Fibroblast of skin of right biceps (primary cell): ENCODE data around the gene TMEM14A.
A peak's percentile ranks its signal among the peaks of the same experiment; 100 is the strongest.
"Not testable (repeated sequence)": the region's sequence is repeated elsewhere in the genome, so short reads cannot be mapped to it uniquely, and the experiment has no call there.

Experiments used
- DNase-seq: peaks from one replicate; pipeline ENCODE4 v3.0.0-alpha.2; 2013

Gene TMEM14A

GRCh38 chr6:52704060-52704459 is 33.1 kb downstream of the TMEM14A start:
- no peak for DNase-seq

GRCh38 chr6:52704781-52705502 is 34.0 kb downstream of the TMEM14A start:
- not testable (repeated sequence) for DNase-seq

DNA sequence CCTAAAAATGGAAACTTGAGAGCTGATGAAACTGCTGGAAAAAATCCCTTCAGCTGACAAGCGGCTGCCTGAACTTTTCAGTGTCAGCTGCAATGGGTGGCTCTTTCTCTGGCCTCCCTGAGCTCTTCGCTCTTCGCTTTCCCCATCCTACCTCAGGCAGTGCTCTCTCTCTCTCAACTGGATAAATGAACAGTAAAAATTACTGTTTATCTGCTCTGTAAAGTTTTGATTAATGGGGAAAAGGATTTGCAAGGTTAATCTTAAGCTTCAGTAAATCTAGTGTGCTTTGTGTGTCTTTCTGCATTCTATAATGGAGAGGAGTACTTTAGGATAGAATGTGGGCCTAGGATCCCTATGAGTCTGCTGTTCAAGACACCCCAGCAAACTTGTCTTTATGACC is 35.1 kb downstream of the TMEM14A start:
- no peak for DNase-seq

DNA sequence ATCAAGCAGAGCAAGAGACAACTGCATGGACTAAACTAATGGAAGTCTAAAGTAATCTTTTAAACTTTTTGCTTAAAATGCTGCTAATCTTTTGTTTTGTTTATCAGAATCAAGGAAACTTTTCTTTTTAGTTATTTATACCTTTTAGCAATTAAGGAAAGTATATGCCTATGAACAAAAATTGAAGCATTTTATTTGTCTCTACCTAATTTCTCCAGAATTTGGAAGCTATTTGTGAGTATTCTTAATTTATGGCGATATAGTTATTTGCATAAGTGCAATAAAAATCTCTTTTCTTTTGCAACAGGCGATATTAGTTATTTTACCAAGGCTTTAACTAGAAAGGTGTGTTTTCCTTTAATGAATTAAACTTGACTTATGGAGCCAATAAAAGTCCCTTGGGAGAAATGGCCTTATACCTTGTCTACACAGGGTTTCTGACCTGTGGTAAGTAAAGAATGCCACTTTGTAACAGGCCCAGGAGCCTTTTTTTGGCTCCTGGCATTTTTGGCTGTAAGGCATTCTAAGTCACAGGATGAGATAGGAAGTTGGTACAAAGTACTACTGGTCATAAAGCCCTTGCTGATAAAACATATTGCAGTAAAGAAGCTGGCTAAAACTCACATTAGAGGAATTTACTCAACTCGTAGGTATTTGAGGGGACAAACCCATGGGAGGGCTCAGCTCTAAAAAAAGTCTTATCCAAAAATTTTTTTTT is 37.2 kb downstream of the TMEM14A start:
- DNase-seq = no peak

DNA sequence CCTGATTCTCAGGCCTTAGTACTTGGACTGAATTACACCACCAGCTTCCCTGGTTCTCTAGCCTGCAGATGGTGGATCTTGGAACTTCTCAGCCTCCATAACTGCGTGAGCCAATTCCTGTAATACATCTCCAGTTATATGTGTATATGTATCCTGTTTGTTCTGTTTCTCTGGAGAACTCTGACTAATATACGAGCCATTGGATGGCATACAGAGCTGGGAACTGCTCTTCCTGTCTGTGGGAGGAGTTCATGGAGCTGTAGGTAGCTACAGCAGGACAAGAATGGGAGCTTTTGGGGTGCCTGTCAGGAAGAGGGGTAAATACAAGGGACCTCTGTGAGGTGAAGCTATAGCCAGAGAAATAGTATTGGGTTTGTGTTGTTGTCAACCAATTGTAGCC is 41.2 kb downstream of the TMEM14A start:
- peak; percentile 14 for DNase-seq

DNA sequence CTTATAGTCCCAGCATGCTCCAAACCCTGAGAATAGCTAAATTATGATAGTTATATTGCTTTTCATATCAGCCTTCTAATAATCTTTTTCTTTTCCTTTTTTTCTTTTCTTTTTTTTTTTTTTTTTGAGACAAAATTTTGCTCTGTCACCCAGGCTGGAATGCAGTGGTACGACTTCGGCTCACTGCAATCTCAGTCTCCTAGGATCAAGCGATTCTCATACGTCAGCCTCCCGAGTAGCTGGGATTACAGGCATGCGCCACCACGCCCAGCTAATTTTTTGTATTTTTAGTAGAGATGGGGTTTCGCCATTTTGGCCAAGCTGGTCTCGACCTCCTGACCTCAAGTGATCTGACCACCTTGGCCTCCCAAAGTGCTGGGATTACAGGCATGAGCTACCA is 43.8 kb downstream of the TMEM14A start:
- DNase-seq = not testable (repeated sequence)

DNA sequence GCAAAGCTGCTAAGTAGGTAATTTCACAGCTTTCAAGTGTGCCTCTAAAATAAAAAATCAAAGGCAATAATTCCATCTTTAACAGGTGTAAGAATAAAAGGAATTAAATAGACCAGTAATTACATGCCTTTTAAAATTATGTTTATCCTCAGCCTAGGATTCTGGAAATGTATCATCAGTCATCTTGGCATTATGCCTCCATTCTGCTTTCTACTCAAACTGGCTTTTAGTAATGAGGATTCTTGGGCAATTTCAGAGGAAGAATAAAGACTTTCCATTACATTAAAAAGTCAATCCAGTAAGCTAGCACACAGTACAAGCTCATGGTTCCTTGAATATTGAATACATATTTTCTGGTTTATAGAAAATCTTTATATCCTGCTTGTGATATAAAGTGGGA is 47.6 kb downstream of the TMEM14A start:
- no peak for DNase-seq

DNA sequence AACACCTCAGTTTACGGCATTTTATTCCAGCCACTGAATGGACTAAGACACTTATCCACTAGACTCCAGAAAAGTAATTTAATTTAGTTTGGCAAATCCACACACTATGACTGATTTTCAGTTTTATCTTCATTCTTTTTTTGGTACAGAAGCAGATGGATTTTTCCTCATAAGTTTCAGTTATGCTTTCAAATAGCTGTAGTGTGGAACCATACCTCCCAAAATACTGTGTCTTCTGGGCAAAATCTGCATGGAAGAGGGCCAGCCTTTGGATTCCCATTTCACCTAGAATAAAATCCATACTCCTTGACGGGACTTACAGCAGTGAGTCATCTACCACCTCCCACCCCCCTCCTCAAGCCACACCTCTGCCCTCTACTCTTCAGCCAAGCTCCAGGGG is 49.4 kb downstream of the TMEM14A start:
- no peak for DNase-seq

DNA sequence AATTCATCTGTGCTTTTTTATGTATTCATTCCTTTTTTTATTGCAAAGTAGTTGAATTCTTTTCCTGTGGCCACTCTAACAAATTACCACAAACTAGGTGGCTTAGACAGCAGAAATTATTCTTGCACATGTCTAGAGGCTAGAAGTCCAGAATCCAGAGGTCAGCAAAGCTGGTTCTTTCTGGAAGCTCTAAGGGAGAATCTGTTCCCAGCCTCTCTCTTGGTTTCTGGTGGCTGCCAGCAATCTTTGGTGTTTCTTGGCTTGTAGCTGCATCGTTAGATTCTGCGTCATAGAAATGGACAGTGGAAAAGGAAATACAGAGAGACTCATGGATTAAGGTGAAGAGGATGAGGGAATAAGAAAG is 53.1 kb downstream of the TMEM14A start:
- DNase-seq = peak; percentile 33

- peak; percentile 75 for DNase-seq
These were observed 53.7 kb downstream of the TMEM14A start for GRCh38 chr6:52724406-52725121.

- no peak for DNase-seq
These were observed 54.2 kb downstream of the TMEM14A start for GRCh38 chr6:52725143-52725534.

- peak; percentile 28 for DNase-seq
These were observed 54.8 kb downstream of the TMEM14A start for GRCh38 chr6:52725535-52726192.

GRCh38 chr6:52726193-52726542 is 55.3 kb downstream of the TMEM14A start:
- no peak for DNase-seq

DNA sequence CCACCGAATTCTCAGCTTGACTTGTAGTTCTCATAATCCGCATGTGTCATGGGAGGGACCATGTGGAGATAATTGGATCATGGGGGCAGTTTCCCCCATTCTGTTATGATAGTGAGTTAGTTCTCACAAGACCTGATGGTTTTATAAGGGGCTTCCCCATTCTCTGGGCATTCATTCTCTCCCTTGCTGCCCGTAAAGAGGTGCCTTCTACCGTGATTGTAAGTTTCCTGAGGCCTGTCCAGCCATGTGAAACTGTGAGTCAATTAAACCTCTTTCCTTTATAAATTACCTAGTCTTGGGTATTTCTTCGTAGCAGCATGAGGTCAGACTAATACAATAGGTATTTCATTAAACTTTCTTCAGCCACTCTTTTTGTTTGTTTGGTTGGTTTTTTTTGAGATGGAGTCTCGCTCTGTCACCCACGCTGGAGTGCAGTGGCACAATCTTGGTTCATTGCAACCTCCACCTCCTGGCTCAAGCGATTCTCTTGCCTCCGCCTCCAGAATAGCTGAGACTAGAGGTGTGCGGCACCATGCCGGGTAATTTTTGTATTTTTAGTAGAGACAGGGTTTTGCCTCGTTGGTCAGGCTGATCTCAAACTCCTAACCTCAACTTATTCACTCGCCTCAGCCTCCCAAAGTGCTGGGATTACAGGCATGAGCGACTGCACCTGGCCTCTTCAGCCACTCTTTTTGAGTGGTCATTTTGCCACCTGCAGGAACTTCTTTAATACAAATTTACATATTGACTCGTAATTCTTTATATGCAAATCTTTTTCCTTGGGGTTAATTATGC is 56.0 kb downstream of the TMEM14A start:
- DNase-seq = no peak

- DNase-seq = no peak
These were observed 57.0 kb downstream of the TMEM14A start for GRCh38 chr6:52727908-52728307.

- DNase-seq = no peak
These were observed 57.5 kb downstream of the TMEM14A start for GRCh38 chr6:52728394-52728793.

- no peak for DNase-seq
These were observed 58.7 kb downstream of the TMEM14A start for GRCh38 chr6:52729576-52729975.

DNA sequence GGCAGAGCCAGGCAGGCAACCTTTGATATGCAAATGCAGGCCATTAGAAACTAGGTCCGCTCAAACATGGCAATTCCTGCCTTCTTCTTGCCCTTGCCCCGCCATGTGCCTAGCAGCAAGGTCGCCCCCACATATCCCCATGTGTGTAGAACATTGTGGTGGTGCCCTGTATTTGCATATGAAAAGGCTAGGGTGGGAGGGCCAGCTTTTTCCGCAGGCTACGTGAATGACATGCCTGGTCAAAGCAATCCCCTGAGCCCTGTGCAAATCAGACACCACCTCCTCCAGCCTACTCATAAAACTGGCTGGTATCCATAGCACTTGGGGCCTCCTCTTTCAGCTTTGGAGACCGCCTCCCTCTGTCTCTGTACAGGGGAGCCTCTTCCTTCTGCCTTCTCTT is 60.8 kb downstream of the TMEM14A start:
- DNase-seq = no peak

- no peak for DNase-seq
These were observed 62.3 kb downstream of the TMEM14A start for GRCh38 chr6:52733172-52733571.

GRCh38 chr6:52734072-52734471 is 63.2 kb downstream of the TMEM14A start:
- DNase-seq = no peak

- no peak for DNase-seq
These were observed 64.2 kb downstream of the TMEM14A start for GRCh38 chr6:52735071-52735470.

GRCh38 chr6:52736145-52736544 is 65.2 kb downstream of the TMEM14A start:
- DNase-seq = no peak
